A549 (cell line): ENCODE measurements around the gene MAP3K5. TPM values are rescaled to one million over a fixed set of nuclear protein-coding genes. Genes with fewer than 3 reads are reported as not detected.

Experiments used
- ATAC-seq, 2 experiments: fragments of 200-7000 bp in 1 of 2; fragments of >200 bp in 1 of 2; cut with Nextera tagmentation in 1 of 2; cut with Tn5 transposase in 1 of 2; 3 replicates each; pipeline versions ENCODE4 v1.8.0 to v1.9.1; 2018 to 2020; ENCODE audit warnings: mild to moderate bottlenecking in 1 of 2, moderate library complexity in 1 of 2
- CTCF ChIA-PET: fragments of 300-600 bp; sonication (Branson Sonifier 250); formaldehyde crosslinking; extraction: SDS; loops from one replicate; lab custom pipeline; 2021; ENCODE audit warnings: antibody characterized with exemption, inconsistent platforms; lab: Yijun Ruan, JAX
- POLR2A ChIA-PET: fragments of 350-600 bp; formaldehyde crosslinking; extraction: SDS; loops from one replicate; lab custom pipeline; 2021; ENCODE audit warnings: antibody characterized with exemption, inconsistent platforms; lab: Yijun Ruan, JAX
- DNase-seq, 2 experiments: peaks; one replicate each; pipeline versions ENCODE4 v3.0.0 to v3.0.0-alpha.2; 2011 to 2016; ENCODE audit warnings: low read depth in 1 of 2, low spot score in 1 of 2
- FAIRE-seq: peaks from 2 replicates; lab custom pipeline; 2011; peaks lifted over from hg19 to GRCh38; lab: Jason Lieb, UNC
- H3K27ac ChIP-seq, 2 experiments: fragments of >200 bp; sonication (Bioruptor Twin); formaldehyde crosslinking; 3 replicates each; pipeline ENCODE4 v1.5.1; 2016 to 2017
- H3K4me1 ChIP-seq: fragments of >200 bp; sonication (Bioruptor Twin); formaldehyde crosslinking; 3 replicates; pipeline ENCODE4 v1.6.1; 2016
- H3K4me2 ChIP-seq: fragments of >200 bp; sonication (Bioruptor Twin); formaldehyde crosslinking; 3 replicates; pipeline ENCODE4 v1.6.1; 2016
- H3K4me3 ChIP-seq: fragments of >200 bp; sonication (Bioruptor Twin); formaldehyde crosslinking; 3 replicates; pipeline ENCODE4 v1.5.1; 2016
- H3K9me3 ChIP-seq: fragments of >200 bp; sonication (Bioruptor Twin); formaldehyde crosslinking; 3 replicates; pipeline ENCODE4 v1.6.1; 2016
- ATOH8 ChIP-seq: fragments of 250-450 bp; sonication (Bioruptor Pico); IDR thresholded peaks from 2 replicates; pipeline ENCODE4 v1.5.0; 2020; ENCODE audit warnings: low read depth, mild to moderate bottlenecking, moderate library complexity
- BHLHE40 ChIP-seq: IDR thresholded peaks from 2 replicates; pipeline ENCODE4 v1.6.1; 2012; ENCODE audit warnings: low read depth, low read length, inconsistent platforms
- CBX8 ChIP-seq: fragments of 200-600 bp; sonication (generic); IDR thresholded peaks from 2 replicates; pipeline ENCODE4 v1.6.1; 2016
- CHD2 ChIP-seq: fragments of 150-350 bp; IDR thresholded peaks from 2 replicates; pipeline ENCODE4 v1.6.1; 2014; ENCODE audit warnings: low read length; ENCODE audit not compliant: partially characterized antibody
- CHD4 ChIP-seq: fragments of 200-600 bp; sonication (generic); IDR thresholded peaks from 2 replicates; pipeline ENCODE4 v1.6.1; 2016; ENCODE audit warnings: antibody characterized with exemption, mild to moderate bottlenecking, borderline replicate concordance
- CTCF ChIP-seq: fragments of >200 bp; sonication (Bioruptor Twin); formaldehyde crosslinking; IDR thresholded peaks from 3 replicates; pipeline ENCODE4 v1.5.1; 2016
- E2F6 ChIP-seq: IDR thresholded peaks from 2 replicates; pipeline ENCODE4 v1.6.1; 2012; ENCODE audit warnings: low read depth, borderline replicate concordance
- EHF ChIP-seq: fragments of 250-450 bp; sonication (Bioruptor Pico); IDR thresholded peaks from 2 replicates; pipeline ENCODE4 v1.5.0; 2020; ENCODE audit warnings: mild to moderate bottlenecking
- FOSL2 ChIP-seq, 2 experiments: fragments of 450-650 bp in 1 of 2; fragments of >200 bp in 1 of 2; sonication (Bioruptor Twin) in 1 of 2; formaldehyde crosslinking; IDR thresholded peaks; 2 replicates each; pipeline versions ENCODE4 v1.5.0 to v1.6.1; 2016 to 2020; ENCODE audit warnings: mild to moderate bottlenecking in 1 of 2, moderate library complexity in 1 of 2
- FOXS1 ChIP-seq: fragments of 250-450 bp; sonication (Bioruptor Pico); IDR thresholded peaks from 2 replicates; pipeline ENCODE4 v1.5.0; 2020; ENCODE audit warnings: mild to moderate bottlenecking, moderate library complexity
- GATA3 ChIP-seq: IDR thresholded peaks from 2 replicates; pipeline ENCODE4 v1.6.1; 2012; ENCODE audit warnings: borderline replicate concordance
- HEYL ChIP-seq: fragments of 250-450 bp; sonication (Bioruptor Pico); IDR thresholded peaks from 2 replicates; pipeline ENCODE4 v1.8.0; 2021; ENCODE audit warnings: mild to moderate bottlenecking, moderate library complexity
- JUN ChIP-seq, 2 experiments: fragments of >200 bp; sonication (Bioruptor Twin); formaldehyde crosslinking; IDR thresholded peaks; 2 replicates in 1 of 2; 3 replicates in 1 of 2; pipeline ENCODE4 v1.6.1; 2016 to 2017
- KDM5A ChIP-seq: fragments of 200-600 bp; sonication (generic); IDR thresholded peaks from 2 replicates; pipeline ENCODE4 v1.6.1; 2016; ENCODE audit warnings: antibody characterized with exemption, mild to moderate bottlenecking
- NR3C1 ChIP-seq: fragments of >200 bp; sonication (Bioruptor Twin); formaldehyde crosslinking; IDR thresholded peaks from 3 replicates; pipeline ENCODE4 v1.6.1; 2017
- PBX3 ChIP-seq: IDR thresholded peaks from 2 replicates; pipeline ENCODE4 v1.6.1; 2012
- POLR2AphosphoS2 ChIP-seq: conservative IDR thresholded peaks from 2 replicates; pipeline ENCODE4 v1.6.1; 2012; ENCODE audit warnings: low read length, improper control_type of control experiment, inconsistent platforms
- RAD21 ChIP-seq, 2 experiments: fragments of >200 bp in 1 of 2; sonication (Bioruptor Twin) in 1 of 2; formaldehyde crosslinking in 1 of 2; IDR thresholded peaks in 1 of 2; conservative IDR thresholded peaks in 1 of 2; 2 replicates in 1 of 2; 3 replicates in 1 of 2; pipeline ENCODE4 v1.6.1; 2012 to 2018; ENCODE audit warnings: inconsistent platforms in 1 of 2
- USF2 ChIP-seq: fragments of 450-650 bp; IDR thresholded peaks from 2 replicates; pipeline ENCODE4 v1.6.1; 2014; ENCODE audit warnings: antibody characterized with exemption
- WGBS: methylation state at CpG from one replicate; pipeline ENCODE4 v1.1.6; 2017; ENCODE audit errors: missing lambda C conversion rate; 5-methylcytosine and 5-hydroxymethylcytosine counted together
- polyA plus RNA-seq, 4 experiments: library from polyadenylated mRNA; depleted of rRNA in 3 of 4; stranded (reverse); fragments of >200 nt; fragmentation: RNase III in 1 of 4; extraction: RNeasy Plus Mini Kit Qiagen cat#74134 plus additional on column Dnase treatment in 1 of 4; gene quantifications; 2 replicates in 3 of 4; 3 replicates in 1 of 4; pipeline ENCODE4 v1.2.3, GENCODE V29; 2011 to 2017

The MAP3K5 gene
- polyA plus RNA-seq, 2 of the 4 experiments (the other 2 are of a cell fraction) = 2.1 to 4.1 TPM

GRCh38 chr6:136669299-136669699, 123.0 kb downstream of the MAP3K5 start:
- Histone ChIP-seq H3K27ac (no peak overlapping the region), H3K9me3 (no peaks in the 10 kb centered on the region), H3K4me2 (peak overlapping the region; percentile 45; the same call in 2 of the 3 replicates), H3K4me1 (peaks cover 4% of the 10 kb centered on the region; the same call in 1 of the 3 replicates), H3K4me3 (no peak overlapping the region)
- TF ChIP-seq HEYL (CRISPR knock-in tag) (no peak), JUN (IDR thresholded peaks at IDR 0.05) (no peak), FOXS1 (CRISPR knock-in tag) (no peak), GATA3 (no peak), PBX3 (no peak), RAD21 (conservative IDR thresholded peaks at IDR 0.05 in 1 of 2, IDR thresholded peaks at IDR 0.05 in 1 of 2) (no peak), CBX8 (no peak), EHF (CRISPR knock-in tag) (no peak), E2F6 (no peak), CHD2 (no peak), USF2 (no peak)
- FAIRE-seq (no peak), DNase-seq (no peak), ATAC-seq (no peak)
- CTCF ChIA-PET = interaction anchor here (5.3 kb wide), 1 partner anchor 25 kb away, joined by 25 read pairs; no protein-coding TSS in a partner anchor
- POLR2A ChIA-PET = no interaction called here
- WGBS = 78% methylated on average over 3 of the region's 3 CpGs

- Histone ChIP-seq H3K4me1 (peaks cover 4% of the 10 kb centered on the region; the same call in 1 of the 3 replicates), H3K4me3 (no peak overlapping the region), H3K4me2 (no peak overlapping the region), H3K9me3 (no peaks in the 10 kb centered on the region), H3K27ac (no peak overlapping the region)
- FAIRE-seq (no peak), DNase-seq (no peak), ATAC-seq (no peak)
- ChIA-PET CTCF (interaction anchor here (5.3 kb wide), 1 partner anchor 24 kb away, joined by 25 read pairs; no protein-coding TSS in a partner anchor), POLR2A (no interaction called here)
- WGBS = 93% methylated on average over 3 of the region's 3 CpGs
- TF ChIP-seq USF2 (no peak), KDM5A (no peak), FOSL2 (IDR thresholded peaks at IDR 0.05) (no peak), FOSL2 (CRISPR knock-in tag; IDR thresholded peaks at IDR 0.05) (no peak), CTCF (no peak), ATOH8 (no peak), NR3C1 (no peak), CHD4 (no peak), BHLHE40 (no peak), POLR2AphosphoS2 (no peak)
Observed at GRCh38 chr6:136668571-136668970, 123.7 kb downstream of the MAP3K5 start.
